ENCODE measurements around the gene CRYZL1.

DNA sequence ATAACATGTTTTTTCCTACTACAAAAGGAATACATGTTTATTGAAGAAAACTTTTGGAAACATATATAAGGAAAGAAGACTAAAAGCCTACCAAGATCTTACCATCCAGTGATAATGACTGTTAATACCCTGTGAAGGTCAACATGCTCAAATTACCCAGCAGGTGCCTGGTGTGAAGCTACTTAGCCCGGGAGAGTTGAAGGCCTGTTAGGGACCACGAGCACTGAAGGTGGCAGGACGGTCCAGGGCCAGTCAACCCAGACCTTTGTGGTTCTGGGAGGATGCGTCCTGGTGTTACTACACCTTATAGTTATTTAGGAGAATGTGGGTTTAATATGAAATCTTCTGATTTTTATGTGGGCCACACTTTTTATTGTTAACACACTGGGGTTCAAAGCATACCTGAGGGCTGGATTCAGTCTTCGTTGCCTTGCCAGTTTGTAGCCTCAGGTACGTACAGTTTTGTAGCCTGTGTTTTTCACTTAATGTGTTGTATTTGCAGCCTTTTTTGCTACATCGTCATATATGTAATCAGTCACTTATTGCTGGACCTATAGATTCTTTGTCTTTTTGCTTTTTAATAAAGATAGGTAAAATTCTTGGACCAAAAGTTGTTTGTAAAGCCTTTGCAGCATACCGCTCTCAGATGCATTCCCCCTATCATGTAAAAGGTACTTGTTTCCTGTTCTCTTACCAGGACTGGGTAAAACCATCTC, 10.6 kb upstream of the CRYZL1 start:
- TF ChIP-seq, protein P1, sequence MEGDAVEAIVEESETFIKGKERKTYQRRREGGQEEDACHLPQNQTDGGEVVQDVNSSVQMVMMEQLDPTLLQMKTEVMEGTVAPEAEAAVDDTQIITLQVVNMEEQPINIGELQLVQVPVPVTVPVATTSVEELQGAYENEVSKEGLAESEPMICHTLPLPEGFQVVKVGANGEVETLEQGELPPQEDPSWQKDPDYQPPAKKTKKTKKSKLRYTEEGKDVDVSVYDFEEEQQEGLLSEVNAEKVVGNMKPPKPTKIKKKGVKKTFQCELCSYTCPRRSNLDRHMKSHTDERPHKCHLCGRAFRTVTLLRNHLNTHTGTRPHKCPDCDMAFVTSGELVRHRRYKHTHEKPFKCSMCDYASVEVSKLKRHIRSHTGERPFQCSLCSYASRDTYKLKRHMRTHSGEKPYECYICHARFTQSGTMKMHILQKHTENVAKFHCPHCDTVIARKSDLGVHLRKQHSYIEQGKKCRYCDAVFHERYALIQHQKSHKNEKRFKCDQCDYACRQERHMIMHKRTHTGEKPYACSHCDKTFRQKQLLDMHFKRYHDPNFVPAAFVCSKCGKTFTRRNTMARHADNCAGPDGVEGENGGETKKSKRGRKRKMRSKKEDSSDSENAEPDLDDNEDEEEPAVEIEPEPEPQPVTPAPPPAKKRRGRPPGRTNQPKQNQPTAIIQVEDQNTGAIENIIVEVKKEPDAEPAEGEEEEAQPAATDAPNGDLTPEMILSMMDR (IDR thresholded peaks at IDR 0.05) = no peak
- no peak for TF ChIP-seq POLR2AphosphoS5 (IDR thresholded peaks at IDR 0.05; ENCODE audit: low read depth, low read length)
- TF ChIP-seq SIN3A (IDR thresholded peaks at IDR 0.05; ENCODE audit: borderline replicate concordance, insufficient read depth, low read depth, low read length) = no peak
- TF ChIP-seq, protein P2, sequence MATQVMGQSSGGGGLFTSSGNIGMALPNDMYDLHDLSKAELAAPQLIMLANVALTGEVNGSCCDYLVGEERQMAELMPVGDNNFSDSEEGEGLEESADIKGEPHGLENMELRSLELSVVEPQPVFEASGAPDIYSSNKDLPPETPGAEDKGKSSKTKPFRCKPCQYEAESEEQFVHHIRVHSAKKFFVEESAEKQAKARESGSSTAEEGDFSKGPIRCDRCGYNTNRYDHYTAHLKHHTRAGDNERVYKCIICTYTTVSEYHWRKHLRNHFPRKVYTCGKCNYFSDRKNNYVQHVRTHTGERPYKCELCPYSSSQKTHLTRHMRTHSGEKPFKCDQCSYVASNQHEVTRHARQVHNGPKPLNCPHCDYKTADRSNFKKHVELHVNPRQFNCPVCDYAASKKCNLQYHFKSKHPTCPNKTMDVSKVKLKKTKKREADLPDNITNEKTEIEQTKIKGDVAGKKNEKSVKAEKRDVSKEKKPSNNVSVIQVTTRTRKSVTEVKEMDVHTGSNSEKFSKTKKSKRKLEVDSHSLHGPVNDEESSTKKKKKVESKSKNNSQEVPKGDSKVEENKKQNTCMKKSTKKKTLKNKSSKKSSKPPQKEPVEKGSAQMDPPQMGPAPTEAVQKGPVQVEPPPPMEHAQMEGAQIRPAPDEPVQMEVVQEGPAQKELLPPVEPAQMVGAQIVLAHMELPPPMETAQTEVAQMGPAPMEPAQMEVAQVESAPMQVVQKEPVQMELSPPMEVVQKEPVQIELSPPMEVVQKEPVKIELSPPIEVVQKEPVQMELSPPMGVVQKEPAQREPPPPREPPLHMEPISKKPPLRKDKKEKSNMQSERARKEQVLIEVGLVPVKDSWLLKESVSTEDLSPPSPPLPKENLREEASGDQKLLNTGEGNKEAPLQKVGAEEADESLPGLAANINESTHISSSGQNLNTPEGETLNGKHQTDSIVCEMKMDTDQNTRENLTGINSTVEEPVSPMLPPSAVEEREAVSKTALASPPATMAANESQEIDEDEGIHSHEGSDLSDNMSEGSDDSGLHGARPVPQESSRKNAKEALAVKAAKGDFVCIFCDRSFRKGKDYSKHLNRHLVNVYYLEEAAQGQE (IDR thresholded peaks at IDR 0.05; ENCODE audit: insufficient read depth in 1 of 2, low read depth in 2 of 2, low read length in 1 of 2) = no peak
